Transverse colon (tissue), 4 donors: Measurements from ENCODE around the gene STK24.

Experiments
- CTCF ChIP-seq, 5 experiments: fragments of 200-600 bp in 3 of 5; fragments of 450-650 bp in 2 of 5; sonication (generic) in 3 of 5; IDR thresholded peaks; 1 replicate in 2 of 5; 2 replicates in 3 of 5; pipeline ENCODE4 v1.5.1; 2016 to 2017; ENCODE audit warnings: antibody characterized with exemption in 5 of 5, inconsistent platforms in 3 of 5, mild to moderate bottlenecking in 2 of 5, moderate library complexity in 1 of 5
- POLR2A ChIP-seq: fragments of 450-650 bp; IDR thresholded peaks from one replicate; pipeline ENCODE4 v1.6.1; 2016; ENCODE audit warnings: antibody characterized with exemption, mild to moderate bottlenecking, moderate library complexity
- POLR2AphosphoS5 ChIP-seq, 3 donors: sonication (generic); formaldehyde crosslinking; IDR thresholded peaks; one replicate each; pipeline ENCODE4 v1.6.1; 2016; ENCODE audit warnings: antibody characterized with exemption in 3 of 3

- TF ChIP-seq CTCF (IDR thresholded peaks at IDR 0.05), result no peak
- no peak for TF ChIP-seq POLR2A
- peak in 1 of 3 donors; percentile 22 for TF ChIP-seq POLR2AphosphoS5 (IDR thresholded peaks at IDR 0.05)
Measured at GRCh38 chr13:98450026-98450425, 126.9 kb downstream of the STK24 start.
